ENCODE measurements around the gene BNC2.

Gene BNC2

GRCh38 chr9:16664211-16664610, 206.3 kb downstream of the BNC2 start:
- DNase-seq = no peak
- Mint-ChIP-seq H3K27ac (peak overlapping the region; percentile 40), H3K9me3 (no peaks in the 10 kb centered on the region), H3K4me1 (peaks cover 14% of the 10 kb centered on the region), H3K27me3 (ENCODE audit: low read depth, poor library complexity) (peaks cover 5% of the 10 kb centered on the region), H3K4me3 (no peak overlapping the region), H3K36me3 (ENCODE audit: low read depth) (no peaks in the 10 kb centered on the region)
- no peak for TF ChIP-seq CTCF (IDR thresholded peaks at IDR 0.05)

DNA sequence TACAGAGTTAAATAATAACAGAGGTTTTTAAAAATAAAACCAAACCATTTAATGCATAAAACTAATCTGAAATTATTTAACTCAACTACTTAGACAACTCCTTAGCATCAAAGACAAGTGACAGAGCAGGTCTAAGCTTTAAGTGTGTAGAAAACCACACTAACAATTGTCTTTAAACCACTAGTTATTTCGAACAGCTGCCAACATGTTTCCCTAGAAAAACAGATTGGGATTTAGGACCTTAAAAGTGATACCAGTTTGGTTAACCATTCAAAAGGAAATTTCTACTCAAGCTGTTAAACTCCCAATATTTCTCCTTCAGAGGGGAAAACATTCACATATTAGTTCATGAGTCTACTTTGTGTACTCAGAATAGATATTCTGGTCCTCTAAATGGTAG, 208.7 kb downstream of the BNC2 start:
- no peaks in the 10 kb centered on the region for H3K36me3 Mint-ChIP-seq (ENCODE audit: low read depth)
- peaks cover 23% of the 10 kb centered on the region for H3K4me1 Mint-ChIP-seq
- no peak for TF ChIP-seq CTCF (IDR thresholded peaks at IDR 0.05)
- DNase-seq = no peak
- no peak overlapping the region for H3K4me3 Mint-ChIP-seq
- H3K9me3 Mint-ChIP-seq = no peaks in the 10 kb centered on the region
- peaks cover 9% of the 10 kb centered on the region for H3K27me3 Mint-ChIP-seq (ENCODE audit: low read depth, poor library complexity)
- H3K27ac Mint-ChIP-seq = no peak overlapping the region

DNA sequence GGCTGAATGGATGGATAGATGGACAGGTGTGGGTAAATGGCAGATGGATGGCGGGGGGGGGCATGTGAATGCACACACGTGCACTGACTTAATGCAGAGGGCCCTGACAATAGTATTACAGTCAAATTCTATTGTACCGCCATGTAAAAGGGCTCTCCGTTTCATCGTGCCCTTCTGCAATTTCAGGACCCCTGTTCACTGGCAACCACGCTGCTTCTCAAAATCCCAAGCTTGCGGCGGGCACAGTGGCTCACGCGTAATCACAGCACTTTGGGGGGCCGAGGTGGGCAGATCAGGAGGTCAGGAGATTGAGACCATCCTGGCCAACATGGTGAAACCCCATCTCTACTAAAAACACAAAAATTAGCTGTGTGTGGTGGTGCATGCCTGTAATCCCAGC, 211.4 kb downstream of the BNC2 start:
- no peak overlapping the region for H3K27ac Mint-ChIP-seq
- H3K4me1 Mint-ChIP-seq = peaks cover 36% of the 10 kb centered on the region
- no peak for TF ChIP-seq CTCF (IDR thresholded peaks at IDR 0.05)
- no peaks in the 10 kb centered on the region for H3K9me3 Mint-ChIP-seq
- H3K36me3 Mint-ChIP-seq (ENCODE audit: low read depth) = no peaks in the 10 kb centered on the region
- H3K27me3 Mint-ChIP-seq (ENCODE audit: low read depth, poor library complexity) = peaks cover 9% of the 10 kb centered on the region
- DNase-seq = no peak
- H3K4me3 Mint-ChIP-seq = no peak overlapping the region

DNA sequence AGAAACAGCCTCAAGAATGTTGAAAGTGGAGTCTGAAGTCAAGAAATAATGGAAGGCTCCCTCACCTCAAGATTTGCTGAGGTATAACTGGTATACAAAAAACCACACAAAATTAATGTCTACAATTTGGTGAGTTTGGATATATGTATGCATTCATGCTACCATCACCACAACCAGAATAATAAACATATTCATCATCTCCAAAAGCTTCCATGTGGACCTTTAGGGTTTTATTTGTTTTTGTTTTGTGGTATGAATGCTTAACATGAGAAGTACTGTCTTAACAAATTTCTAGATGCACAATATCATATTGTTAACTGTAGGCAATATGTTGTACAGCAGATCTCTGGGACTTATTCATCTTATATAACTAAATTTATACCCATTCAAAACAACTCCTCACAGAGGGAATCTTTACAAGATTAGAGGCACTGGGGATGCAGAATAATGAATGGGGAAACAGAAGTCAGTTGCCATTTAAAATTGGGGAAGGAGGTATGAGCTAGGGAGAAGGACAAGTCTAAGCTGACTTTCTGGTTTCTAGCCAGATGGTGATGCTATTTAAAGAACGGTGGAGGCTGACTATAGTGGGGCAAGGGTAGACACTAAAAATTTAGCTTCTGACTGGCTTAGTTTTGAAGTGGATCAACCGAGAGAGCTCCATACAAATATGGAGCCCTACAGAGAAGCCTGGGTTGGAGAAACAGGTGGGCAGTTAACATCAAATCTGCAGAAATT, 213.9 kb downstream of the BNC2 start:
- Mint-ChIP-seq H3K9me3 (no peaks in the 10 kb centered on the region), H3K27ac (no peak overlapping the region), H3K27me3 (ENCODE audit: low read depth, poor library complexity) (peaks cover 6% of the 10 kb centered on the region), H3K36me3 (ENCODE audit: low read depth) (no peaks in the 10 kb centered on the region), H3K4me3 (no peak overlapping the region), H3K4me1 (peaks cover 60% of the 10 kb centered on the region)
- TF ChIP-seq CTCF (IDR thresholded peaks at IDR 0.05) = no peak
- DNase-seq = no peak

- no peak for TF ChIP-seq CTCF (IDR thresholded peaks at IDR 0.05)
- H3K4me1 Mint-ChIP-seq = peaks cover 72% of the 10 kb centered on the region
- H3K9me3 Mint-ChIP-seq = no peaks in the 10 kb centered on the region
- peak overlapping the region; percentile 24 for H3K4me3 Mint-ChIP-seq
- peaks cover 4% of the 10 kb centered on the region for H3K27me3 Mint-ChIP-seq (ENCODE audit: low read depth, poor library complexity)
- no peak for DNase-seq
- no peak overlapping the region for H3K27ac Mint-ChIP-seq
- H3K36me3 Mint-ChIP-seq (ENCODE audit: low read depth) = no peaks in the 10 kb centered on the region
Observed at GRCh38 chr9:16654596-16655126, 215.8 kb downstream of the BNC2 start.
